CD4-positive, alpha-beta T cell (primary cell): ENCODE measurements around the gene CFAP157. TPM values are rescaled to one million over a fixed set of nuclear protein-coding genes. Genes with fewer than 3 reads are reported as not detected.

Source experiments
- ATAC-seq: fragments of 200-7000 bp; cut with Tn5 transposase; one replicate; pipeline ENCODE4 v1.10.0; 2022; ENCODE audit warnings: mild to moderate bottlenecking; ENCODE audit not compliant: poor library complexity
- CTCF ChIA-PET: fragments of 350-600 bp; sonication (Branson Sonifier 250); formaldehyde crosslinking; loops from one replicate; lab custom pipeline; 2021; ENCODE audit warnings: antibody characterized with exemption, inconsistent platforms; lab: Charles Lee
- POLR2A ChIA-PET: fragments of 350-600 bp; sonication (Branson Sonifier 250); formaldehyde crosslinking; loops from one replicate; lab custom pipeline; 2021; ENCODE audit warnings: antibody characterized with exemption, inconsistent platforms; lab: Charles Lee
- DNase-seq, 14 experiments: peaks; one replicate each; pipeline ENCODE4 v3.0.0-alpha.2; 2013 to 2020; ENCODE audit warnings: mixed read lengths in 2 of 14
- H3K27ac ChIP-seq, 2 donors: one replicate each; pipeline versions ENCODE4 v1.5.1 to v1.7.0; 2013; ENCODE audit warnings: low read length in 2 of 2, low read depth in 1 of 2, mild to moderate bottlenecking in 1 of 2
- H3K27me3 ChIP-seq, 2 experiments: 1 replicate in 1 of 2; 2 replicates in 1 of 2; pipeline versions ENCODE4 v1.6.1 to v1.7.0; 2013; ENCODE audit warnings: low read length in 2 of 2, control low read depth in 1 of 2, mild to moderate bottlenecking in 1 of 2, moderate library complexity in 1 of 2; ENCODE audit not compliant: insufficient read depth in 2 of 2, control insufficient read depth in 1 of 2
- H3K36me3 ChIP-seq: one replicate; pipeline ENCODE4 v1.6.1; 2013; ENCODE audit warnings: low read length, control low read depth; ENCODE audit not compliant: insufficient read depth
- H3K4me1 ChIP-seq: one replicate; pipeline ENCODE4 v1.6.1; 2013; ENCODE audit warnings: low read length, control low read depth; ENCODE audit not compliant: insufficient read depth
- H3K4me3 ChIP-seq: one replicate; pipeline ENCODE4 v1.5.1; 2013; ENCODE audit warnings: mild to moderate bottlenecking, low read length, moderate library complexity
- H3K9me3 ChIP-seq, 2 experiments: 1 replicate in 1 of 2; 2 replicates in 1 of 2; pipeline versions ENCODE4 v1.6.1 to v1.7.0; 2013; ENCODE audit warnings: low read length in 2 of 2, mild to moderate bottlenecking in 2 of 2, control low read depth in 1 of 2, moderate library complexity in 1 of 2; ENCODE audit not compliant: control insufficient read depth in 1 of 2, insufficient read depth in 1 of 2
- H3K27ac Mint-ChIP-seq: one replicate; pipeline ENCODE4 v1.8.0; 2020; ENCODE audit warnings: mixed read lengths
- H3K27me3 Mint-ChIP-seq: one replicate; pipeline ENCODE4 v1.8.0; 2021; ENCODE audit warnings: mixed read lengths
- H3K36me3 Mint-ChIP-seq: one replicate; pipeline ENCODE4 v1.8.0; 2021; ENCODE audit warnings: low read depth, mixed read lengths
- H3K4me1 Mint-ChIP-seq: one replicate; pipeline ENCODE4 v1.8.0; 2021; ENCODE audit warnings: low read depth, mixed read lengths
- H3K4me3 Mint-ChIP-seq: one replicate; pipeline ENCODE4 v1.8.0; 2020; ENCODE audit warnings: mild to moderate bottlenecking, mixed read lengths
- H3K9me3 Mint-ChIP-seq: one replicate; pipeline ENCODE4 v1.8.0; 2020; ENCODE audit warnings: mixed read lengths
- intact Hi-C, 2 experiments: fragments of 100-400 bp; cut with DNase I in 1 of 2; cut with micrococcal nuclease in 1 of 2; formaldehyde crosslinking; loops; one replicate each; pipeline versions ENCODE4 v1.15.1 to v1.9.0; 2023 to 2025; cut with DNase I, micrococcal nuclease
- total RNA-seq, 174 experiments: library from RNA in 2 of 174; stranded (reverse) in 2 of 174; gene quantifications; one replicate each; pipeline ENCODE4 v1.2.3 and lab custom pipeline; 2021 to 2026
- TF ChIP-seq, protein P1 (sequence below): fragments of 200-600 bp; IDR thresholded peaks from one replicate; pipeline ENCODE4 v1.8.0; 2022; ENCODE audit warnings: antibody characterized with exemption, mild to moderate bottlenecking

Gene CFAP157
- total RNA-seq, 2 experiments from 2014 or later, result 0.11 TPM; not detected in 1

DNA sequence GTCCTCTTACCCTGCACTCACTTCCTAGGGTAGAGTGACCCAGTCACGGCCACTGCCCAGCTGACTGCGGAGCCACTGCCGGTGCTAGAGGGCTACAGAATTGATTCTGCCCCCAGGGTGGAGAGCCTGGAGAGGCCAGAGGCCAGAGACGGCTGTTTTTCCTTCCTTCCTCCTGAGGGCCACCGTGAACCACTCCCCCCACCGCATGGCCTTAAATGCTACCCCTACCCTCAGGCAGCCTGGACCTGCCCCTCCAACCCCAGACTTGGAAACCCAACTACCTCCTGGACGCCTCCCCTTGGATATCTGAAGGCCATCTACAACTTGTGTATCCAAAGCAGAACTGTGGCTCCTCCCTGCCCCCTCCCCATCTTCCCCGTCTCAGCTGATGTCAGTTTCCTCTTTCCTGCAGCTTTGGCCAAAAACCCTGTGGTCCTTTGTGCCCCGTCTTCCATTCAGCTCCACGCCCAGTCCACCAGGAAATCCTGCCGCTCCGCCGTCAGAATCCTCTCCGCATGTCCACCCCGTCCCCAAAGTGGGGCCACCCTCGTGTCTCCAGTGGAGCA, 55.4 kb downstream of the CFAP157 start:
- no peaks in the 10 kb centered on the region for H3K9me3 Mint-ChIP-seq
- Histone ChIP-seq H3K9me3 (no peaks in the 10 kb centered on the region), H3K27me3 (no peaks in the 10 kb centered on the region), H3K36me3 (peaks cover 85% of the 10 kb centered on the region), H3K27ac (no peak overlapping the region), H3K4me1 (peaks cover 52% of the 10 kb centered on the region), H3K4me3 (no peak overlapping the region)
- intact Hi-C loops, result no loop called here
- no peak for ATAC-seq
- no peak overlapping the region for H3K27ac Mint-ChIP-seq
- peaks cover 74% of the 10 kb centered on the region for H3K36me3 Mint-ChIP-seq
- TF ChIP-seq, protein P1, sequence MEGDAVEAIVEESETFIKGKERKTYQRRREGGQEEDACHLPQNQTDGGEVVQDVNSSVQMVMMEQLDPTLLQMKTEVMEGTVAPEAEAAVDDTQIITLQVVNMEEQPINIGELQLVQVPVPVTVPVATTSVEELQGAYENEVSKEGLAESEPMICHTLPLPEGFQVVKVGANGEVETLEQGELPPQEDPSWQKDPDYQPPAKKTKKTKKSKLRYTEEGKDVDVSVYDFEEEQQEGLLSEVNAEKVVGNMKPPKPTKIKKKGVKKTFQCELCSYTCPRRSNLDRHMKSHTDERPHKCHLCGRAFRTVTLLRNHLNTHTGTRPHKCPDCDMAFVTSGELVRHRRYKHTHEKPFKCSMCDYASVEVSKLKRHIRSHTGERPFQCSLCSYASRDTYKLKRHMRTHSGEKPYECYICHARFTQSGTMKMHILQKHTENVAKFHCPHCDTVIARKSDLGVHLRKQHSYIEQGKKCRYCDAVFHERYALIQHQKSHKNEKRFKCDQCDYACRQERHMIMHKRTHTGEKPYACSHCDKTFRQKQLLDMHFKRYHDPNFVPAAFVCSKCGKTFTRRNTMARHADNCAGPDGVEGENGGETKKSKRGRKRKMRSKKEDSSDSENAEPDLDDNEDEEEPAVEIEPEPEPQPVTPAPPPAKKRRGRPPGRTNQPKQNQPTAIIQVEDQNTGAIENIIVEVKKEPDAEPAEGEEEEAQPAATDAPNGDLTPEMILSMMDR, result no peak
- peaks cover 51% of the 10 kb centered on the region for H3K4me1 Mint-ChIP-seq
- no peak for DNase-seq
- CTCF ChIA-PET, result interaction anchor here (1.2 to 3.6 kb wide), 3 partner anchors 23 to 108 kb away, joined by 4 to 13 read pairs (median 6); partner anchors contain the start of genes CDK9 and TOR2A
- POLR2A ChIA-PET, result interaction anchor here (1.5 kb wide), 1 partner anchor 9 kb away, joined by 4 read pairs; no protein-coding TSS in a partner anchor
- H3K4me3 Mint-ChIP-seq, result no peak overlapping the region
- no peaks in the 10 kb centered on the region for H3K27me3 Mint-ChIP-seq

DNA sequence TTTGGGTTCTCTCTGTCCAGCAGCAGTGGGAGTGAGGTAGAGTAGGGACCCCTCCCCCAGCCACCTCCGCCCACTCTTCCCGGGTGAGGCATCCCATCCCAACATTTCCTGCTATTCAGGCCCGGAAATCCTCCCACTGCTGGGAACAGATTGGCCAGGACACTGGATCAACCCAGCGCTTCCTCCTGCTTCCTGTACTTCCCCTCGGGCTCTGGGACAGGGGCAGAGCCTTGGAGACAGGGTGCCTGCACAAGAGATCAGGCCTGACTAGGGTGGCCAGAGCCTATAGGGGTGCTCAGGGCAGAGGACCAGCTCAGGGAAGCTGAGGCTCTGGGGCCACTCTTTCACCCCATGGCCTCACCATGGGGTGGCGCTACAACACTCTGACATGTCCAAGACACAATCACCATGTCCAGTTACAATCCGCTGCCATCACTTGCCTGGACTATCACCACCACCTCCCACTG, 57.2 kb downstream of the CFAP157 start:
- H3K27me3 Mint-ChIP-seq, result no peaks in the 10 kb centered on the region
- Histone ChIP-seq H3K27ac (no peak overlapping the region), H3K4me3 (no peak overlapping the region), H3K9me3 (no peaks in the 10 kb centered on the region), H3K4me1 (peaks cover 66% of the 10 kb centered on the region), H3K36me3 (peaks cover 79% of the 10 kb centered on the region), H3K27me3 (no peaks in the 10 kb centered on the region)
- peaks cover 63% of the 10 kb centered on the region for H3K4me1 Mint-ChIP-seq
- TF ChIP-seq, protein P1, result no peak
- POLR2A ChIA-PET, result interaction anchor here (1.0 to 1.1 kb wide), 4 partner anchors 9 to 21 kb away, joined by 3 to 7 read pairs (median 4); partner anchors contain the start of gene CDK9
- H3K36me3 Mint-ChIP-seq, result peaks cover 79% of the 10 kb centered on the region
- CTCF ChIA-PET, result interaction anchor here (0.6 to 3.6 kb wide), 7 partner anchors 19 to 158 kb away, joined by 3 to 19 read pairs (median 6); partner anchors contain the start of genes CDK9 and TOR2A
- no peaks in the 10 kb centered on the region for H3K9me3 Mint-ChIP-seq
- no peak for ATAC-seq
- H3K4me3 Mint-ChIP-seq, result no peak overlapping the region
- peak overlapping the region; percentile 22 for H3K27ac Mint-ChIP-seq
- DNase-seq, result peak in 3 of 14 experiments; percentile 55 to 64 (median 62)
- intact Hi-C loops, result no loop called here

DNA sequence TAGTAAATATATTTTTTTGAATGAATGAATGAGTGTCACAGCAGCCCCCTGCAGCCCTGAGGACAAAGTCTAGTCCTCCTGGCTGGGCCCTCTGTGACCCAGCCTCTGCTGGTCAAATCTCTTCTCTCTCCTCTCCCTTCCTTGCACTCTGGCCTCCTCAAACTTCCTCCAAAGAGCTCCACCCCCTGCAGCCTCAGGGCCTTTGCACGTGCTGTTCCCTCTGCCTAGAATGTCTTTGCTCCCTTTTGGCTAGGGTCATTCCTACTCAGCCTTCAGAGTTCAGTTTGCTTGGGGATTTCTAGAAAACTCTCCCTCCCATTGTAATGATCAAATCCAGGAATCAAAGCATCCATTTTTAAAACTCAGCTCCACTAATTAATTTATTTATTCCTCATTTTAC, 58.6 kb downstream of the CFAP157 start:
- DNase-seq, result no peak
- no peak overlapping the region for H3K4me3 Mint-ChIP-seq
- intact Hi-C loops, result no loop called here
- Histone ChIP-seq H3K27me3 (no peaks in the 10 kb centered on the region), H3K27ac (no peak overlapping the region), H3K4me3 (no peak overlapping the region), H3K9me3 (no peaks in the 10 kb centered on the region), H3K4me1 (peaks cover 81% of the 10 kb centered on the region), H3K36me3 (peaks cover 77% of the 10 kb centered on the region)
- no peaks in the 10 kb centered on the region for H3K27me3 Mint-ChIP-seq
- TF ChIP-seq, protein P1, result no peak
- no peaks in the 10 kb centered on the region for H3K9me3 Mint-ChIP-seq
- ChIA-PET CTCF (interaction anchor here (0.8 to 2.7 kb wide), 3 partner anchors 18 to 156 kb away, joined by 3 to 19 read pairs (median 7); partner anchors contain the start of gene CDK9), POLR2A (interaction anchor here (1.3 to 2.9 kb wide), 3 partner anchors 11 to 20 kb away, joined by 4 to 12 read pairs (median 5); partner anchors contain the start of genes CDK9 and SH2D3C)
- H3K27ac Mint-ChIP-seq, result peak overlapping the region; percentile 86
- H3K4me1 Mint-ChIP-seq, result peaks cover 74% of the 10 kb centered on the region
- peaks cover 75% of the 10 kb centered on the region for H3K36me3 Mint-ChIP-seq
- ATAC-seq, result no peak

Other genes with a start within 250 kb of the CFAP157 start
- 1 to 10 TPM; 1.9 to 3.4 TPM for gene STXBP1, start 94.7 kb upstream of the CFAP157 start, total RNA-seq
- 1 to 10 TPM; 4.5 to 5.9 TPM for gene PTRH1, start 8.7 kb downstream of the CFAP157 start, total RNA-seq
- 1 to 10 TPM; 1.6 to 2.1 TPM for gene TTC16, start 9.1 kb downstream of the CFAP157 start, total RNA-seq
- 1 to 10 TPM; 7.6 to 8.2 TPM for gene TOR2A, start 28.3 kb downstream of the CFAP157 start, total RNA-seq
- gene SH2D3C, start 71.7 kb downstream of the CFAP157 start, total RNA-seq, result 10 to 100 TPM; 10.9 to 11.8 TPM
- gene CDK9, start 79.0 kb downstream of the CFAP157 start, total RNA-seq, result 100 to 1,000 TPM; 117 to 121 TPM
- gene FPGS, start 95.9 kb downstream of the CFAP157 start, total RNA-seq, result 10 to 100 TPM; 58.0 to 66.6 TPM
- gene ENG, start 147.7 kb downstream of the CFAP157 start, total RNA-seq, result 1 to 10 TPM; 2.5 to 2.6 TPM
- 10 to 100 TPM; 46.7 to 52.6 TPM for gene AK1, start 170.7 kb downstream of the CFAP157 start, total RNA-seq
- gene ST6GALNAC6, start 192.6 kb downstream of the CFAP157 start, total RNA-seq, result 10 to 100 TPM; 93.1 to 97.5 TPM
- 10 to 100 TPM; 28.7 to 30.2 TPM for gene ST6GALNAC4, start 210.1 kb downstream of the CFAP157 start, total RNA-seq
- gene PIP5KL1, start 223.8 kb downstream of the CFAP157 start, total RNA-seq, result 1 to 10 TPM; 2.9 to 3.3 TPM
- 10 to 100 TPM; 41.7 to 47.6 TPM for gene DPM2, start 230.9 kb downstream of the CFAP157 start, total RNA-seq